Measurements from ENCODE around the gene MAP2K2.
"Not testable (repeated sequence)": the region's sequence is repeated elsewhere in the genome, so short reads cannot be mapped to it uniquely, and the experiment has no call there.

MAP2K2 gene

DNA sequence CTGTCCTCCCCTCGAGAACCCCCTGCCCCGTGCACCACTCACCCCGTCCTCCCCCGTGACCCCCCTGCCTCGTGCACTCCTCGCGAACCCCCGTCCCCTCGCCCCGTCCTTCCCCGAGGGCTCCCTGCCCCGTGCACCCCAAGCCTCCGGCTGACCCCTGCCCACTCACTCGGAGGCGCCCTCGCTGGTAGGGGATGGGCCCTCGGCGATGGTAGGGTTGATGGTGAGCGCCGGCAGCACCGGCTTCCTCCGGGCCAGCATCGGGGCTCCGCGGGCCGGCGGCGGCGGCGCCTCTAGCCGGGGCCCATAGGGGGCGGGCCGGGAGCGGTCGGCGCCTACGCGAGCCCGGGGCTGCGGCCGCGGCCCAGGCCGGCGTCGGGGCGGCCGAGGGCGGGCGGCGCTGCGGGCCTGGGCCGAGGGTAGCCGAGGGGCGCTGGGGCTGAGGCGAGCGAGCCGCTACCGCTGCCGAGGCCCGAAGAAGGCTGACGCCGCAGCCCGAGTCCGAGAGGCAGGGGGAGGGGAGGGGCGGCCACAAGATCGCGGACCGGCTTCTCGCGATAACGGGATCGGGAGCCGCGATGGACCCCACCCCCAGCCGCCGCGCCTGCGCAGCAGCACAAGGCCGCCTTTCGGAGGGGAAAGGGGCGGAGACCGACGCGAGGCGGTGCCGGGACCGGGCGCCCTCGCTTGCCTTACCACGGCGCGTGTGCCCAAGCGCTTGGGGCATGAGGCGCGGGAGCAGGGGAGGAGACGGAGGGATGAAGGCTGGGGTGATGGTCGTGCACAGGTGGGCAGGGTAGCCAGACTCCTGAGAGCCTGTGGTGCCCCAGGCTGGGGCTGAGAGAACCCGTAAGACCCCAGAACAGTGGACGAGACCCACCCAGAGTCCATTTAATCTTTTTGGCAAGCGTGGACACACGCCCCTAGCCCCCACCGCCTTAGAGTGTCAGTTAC lies at the start of gene MAP2K2:
Gene MAP2K2, minus strand, starts transcription at position 508 of the 954 bp plus-strand sequence. Its CDS starts 247 bp downstream, at position 261.
- DNase-seq (ENCODE audit: low spot score) = peak; percentile 97

DNA sequence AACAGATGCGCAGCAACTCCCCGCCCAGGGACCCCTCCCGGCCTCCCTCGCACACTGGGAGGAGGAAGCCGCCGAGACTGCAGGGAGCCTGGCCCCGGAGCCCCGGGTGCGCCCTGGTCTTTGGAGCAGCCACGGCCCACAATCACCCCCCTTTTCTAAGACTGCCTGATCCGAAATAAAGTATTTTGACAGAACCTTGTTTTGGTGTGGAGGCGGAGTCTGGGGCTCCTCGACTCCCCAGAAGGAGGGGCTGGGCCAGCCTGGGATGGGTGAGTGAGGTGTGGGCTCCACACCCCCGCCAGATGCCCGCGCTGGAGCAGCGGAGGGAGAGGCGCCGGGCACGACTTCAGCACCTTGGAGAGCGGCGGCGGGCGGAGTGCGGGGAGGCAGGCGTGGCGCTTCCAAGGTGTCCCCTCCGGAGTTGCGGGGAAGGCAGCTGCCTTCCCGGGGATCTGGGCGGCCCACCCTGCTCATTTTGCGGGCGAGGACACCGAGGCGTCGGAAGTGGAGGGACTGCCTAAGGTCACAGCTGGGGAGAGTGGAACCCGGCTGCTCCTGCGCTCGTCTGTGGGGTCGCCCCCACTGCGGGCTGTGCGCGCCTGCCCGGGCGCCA lies 49.0 kb upstream of the MAP2K2 start:
- DNase-seq (ENCODE audit: low spot score) = peak; percentile 14

DNA sequence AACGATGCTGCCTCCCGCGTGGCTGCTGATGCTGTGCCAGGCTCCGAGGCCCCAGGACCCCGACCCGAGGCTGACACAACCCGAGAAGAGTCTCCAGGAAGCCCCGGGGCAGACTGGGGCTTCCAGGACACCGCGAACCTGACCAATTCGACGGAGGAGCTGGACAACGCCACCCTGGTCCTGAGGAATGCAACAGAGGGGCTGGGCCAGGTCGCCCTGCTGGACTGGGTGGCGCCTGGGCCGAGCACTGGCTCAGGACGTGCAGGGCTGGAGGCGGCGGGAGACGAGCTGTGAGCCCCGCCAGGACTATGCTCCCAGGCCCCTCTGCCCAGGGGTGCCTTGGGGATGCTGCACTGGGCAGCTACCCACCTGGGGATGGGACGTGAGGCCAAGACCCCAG lies 47.8 kb upstream of the MAP2K2 start:
- DNase-seq (ENCODE audit: low spot score) = no peak

DNA sequence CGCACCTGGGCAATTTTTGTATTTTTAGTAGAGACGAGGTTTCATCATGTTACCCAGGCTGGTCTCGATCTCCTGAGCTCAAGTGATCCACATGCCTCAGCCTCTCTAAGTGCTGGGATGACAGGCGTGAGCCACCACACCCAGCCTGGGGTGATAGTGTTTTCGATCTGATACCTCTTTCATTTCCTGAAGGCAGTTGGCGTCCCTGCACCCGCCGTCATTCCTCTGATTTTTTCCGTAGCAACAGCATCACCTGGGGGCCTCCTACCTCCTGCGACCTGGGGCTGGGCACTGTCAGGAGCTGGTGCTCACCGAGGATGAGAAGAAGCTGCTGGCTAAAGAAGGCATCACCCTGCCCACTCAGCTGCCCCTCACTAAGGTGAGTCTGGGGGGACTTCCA lies 40.3 kb upstream of the MAP2K2 start:
- no peak for DNase-seq (ENCODE audit: low spot score)

DNA sequence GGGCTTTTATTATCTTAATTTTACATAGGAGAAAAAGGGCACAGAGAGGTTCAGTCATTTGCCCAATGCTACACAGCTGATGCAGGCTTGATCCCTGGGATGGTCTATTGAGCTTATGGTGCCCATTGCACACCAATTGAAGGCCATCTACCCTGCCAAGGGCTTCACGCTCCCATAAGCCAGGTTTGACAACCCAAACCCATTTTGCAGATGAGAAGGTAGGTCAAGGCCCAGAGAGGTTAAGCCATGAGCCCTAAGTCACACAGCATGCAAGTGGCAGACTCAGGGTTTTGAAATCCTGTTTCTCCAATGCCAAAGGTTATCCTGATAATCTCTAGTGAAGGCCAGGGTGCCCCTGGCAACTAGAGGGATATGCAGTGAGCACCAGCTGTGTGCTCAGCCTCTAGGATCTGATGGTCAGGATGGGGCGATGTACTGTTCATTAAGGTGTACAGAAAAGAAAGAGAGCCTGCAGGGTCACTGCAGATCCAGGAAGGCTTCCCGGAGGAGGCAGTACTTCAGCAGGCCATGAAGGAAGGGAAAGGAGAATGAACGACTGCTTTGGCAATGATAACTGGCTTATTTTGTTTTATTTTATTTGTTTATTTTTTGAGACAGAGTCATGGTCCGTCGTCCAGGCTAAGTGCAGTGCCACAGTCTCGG lies 37.6 kb upstream of the MAP2K2 start:
- no peak for DNase-seq (ENCODE audit: low spot score)

DNA sequence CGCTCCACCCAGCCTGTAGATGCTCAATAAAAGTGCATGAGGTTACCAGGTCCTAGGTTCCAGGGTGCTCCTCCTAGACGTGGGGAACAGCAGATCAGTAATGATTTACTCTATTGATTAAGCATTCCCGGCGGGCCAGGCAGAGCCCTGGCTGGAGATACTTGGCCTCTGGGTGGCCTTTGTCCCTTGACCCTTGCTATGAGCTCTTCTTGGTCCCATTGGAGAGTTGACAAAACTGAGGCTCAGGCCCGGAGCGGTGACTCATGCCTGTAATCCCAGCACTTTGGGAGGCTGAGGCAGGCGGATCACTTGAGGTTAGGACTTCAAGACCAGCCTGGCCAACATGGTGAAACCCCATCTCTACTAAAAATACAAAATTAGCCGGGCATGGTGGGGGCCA lies 34.0 kb upstream of the MAP2K2 start:
- DNase-seq (ENCODE audit: low spot score) = not testable (repeated sequence)

DNA sequence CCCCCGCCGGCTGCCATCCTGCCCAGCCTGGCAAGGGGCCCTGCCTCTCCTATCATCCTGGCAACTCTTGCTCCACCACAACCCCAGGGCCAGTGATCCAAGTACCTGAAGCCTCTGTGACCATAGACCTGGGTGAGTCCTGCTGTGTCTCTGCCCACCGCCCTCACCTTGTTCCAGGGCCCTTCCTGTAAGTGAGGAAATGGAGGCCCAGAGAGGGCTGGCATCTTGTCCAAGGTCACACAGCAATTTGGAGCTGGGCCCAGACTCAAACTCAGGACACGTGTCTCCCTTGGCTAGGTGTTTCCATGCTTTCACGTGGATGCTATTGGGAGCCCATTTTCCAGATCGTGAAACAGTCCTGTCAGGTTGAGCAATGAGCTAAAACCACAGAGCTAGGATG lies 33.2 kb upstream of the MAP2K2 start:
- no peak for DNase-seq (ENCODE audit: low spot score)

DNA sequence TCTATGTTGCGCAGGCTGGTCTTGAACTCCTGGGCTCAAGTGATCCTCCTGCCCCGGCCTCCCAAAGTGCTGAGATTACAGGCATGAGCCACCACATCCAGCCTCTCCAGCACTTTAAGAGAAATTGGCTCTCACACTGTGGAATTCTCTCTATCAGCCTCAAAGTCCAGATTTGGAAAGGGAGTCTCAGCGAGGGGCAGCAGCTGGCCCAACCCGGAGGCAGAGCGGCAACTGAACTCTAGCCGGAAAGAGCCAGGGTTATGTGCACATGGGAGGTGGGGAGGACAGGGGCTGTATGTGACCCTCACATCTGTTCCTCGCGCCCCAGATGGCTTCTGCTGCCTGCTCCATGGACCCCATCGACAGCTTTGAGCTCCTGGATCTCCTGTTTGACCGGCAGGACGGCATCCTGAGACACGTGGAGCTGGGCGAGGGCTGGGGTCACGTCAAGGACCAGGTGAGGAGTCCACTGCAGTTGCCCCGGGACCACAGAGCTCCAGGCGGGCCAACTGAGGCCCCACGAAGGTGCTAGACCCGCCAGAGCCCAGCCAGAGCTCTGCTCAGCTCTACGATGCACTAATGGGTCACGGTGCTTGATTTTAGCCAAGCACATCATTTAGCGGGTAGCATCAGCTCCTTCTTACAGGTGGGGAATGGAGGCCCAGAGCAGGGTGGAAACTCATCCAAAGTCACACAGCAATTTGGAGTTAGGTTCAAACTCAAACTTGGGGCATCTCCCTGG lies 30.8 kb upstream of the MAP2K2 start:
- DNase-seq (ENCODE audit: low spot score) = no peak

DNA sequence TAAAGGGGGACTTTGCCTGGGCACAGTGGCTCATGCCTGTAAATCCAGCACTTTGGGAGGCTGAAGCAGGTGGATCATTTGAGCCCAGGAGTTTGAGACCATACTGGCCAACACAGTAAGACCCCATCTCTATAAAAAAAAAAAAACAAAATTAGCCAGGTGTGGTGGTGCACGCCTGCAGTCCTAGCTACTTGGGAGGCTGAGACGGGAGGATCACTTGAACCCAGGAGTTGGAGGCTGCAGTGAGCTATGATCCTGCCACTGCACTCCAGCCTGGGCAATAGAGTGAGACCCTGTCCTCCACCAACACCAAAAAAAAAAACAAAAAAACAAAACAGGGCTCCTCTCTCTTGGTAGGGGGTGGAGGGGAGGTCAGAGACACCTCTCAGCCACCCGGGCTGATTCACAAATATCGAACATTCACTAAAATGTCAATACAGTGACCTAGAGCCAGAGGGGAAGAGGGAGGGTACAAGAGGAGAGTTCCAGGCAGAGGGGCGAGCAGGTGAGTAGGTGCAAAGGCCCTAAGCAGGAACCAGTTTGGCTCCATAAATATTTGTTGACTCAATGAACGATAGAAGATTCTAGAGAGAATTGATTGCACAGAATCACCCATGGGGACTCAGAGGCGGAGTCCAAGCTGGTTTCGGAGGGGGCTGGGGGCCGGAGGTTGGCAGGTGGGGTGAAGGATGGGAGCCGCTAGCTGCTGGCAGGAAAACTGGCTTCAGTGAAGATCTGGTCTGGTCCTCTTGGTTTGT lies 28.5 kb upstream of the MAP2K2 start:
- no peak for DNase-seq (ENCODE audit: low spot score)

DNA sequence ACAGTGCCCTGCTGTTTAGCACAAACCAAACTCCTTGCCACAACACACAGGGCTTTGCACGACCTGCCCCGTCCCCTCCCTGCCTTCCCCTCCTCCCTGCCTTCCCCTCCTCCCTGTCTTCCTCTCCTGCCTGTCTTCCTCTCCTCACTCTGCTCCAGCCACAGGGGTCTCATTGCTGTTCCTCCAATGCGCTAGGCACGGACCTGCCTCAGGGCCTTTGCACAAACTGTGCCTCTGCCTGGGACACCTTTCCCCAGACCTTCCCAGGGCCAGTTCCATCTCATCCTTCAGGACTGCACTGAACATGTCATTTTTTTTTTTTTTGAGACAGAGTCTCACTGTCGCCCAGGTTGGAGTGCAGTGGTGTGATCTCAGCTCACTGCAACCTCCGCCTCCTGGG lies 27.7 kb upstream of the MAP2K2 start:
- DNase-seq (ENCODE audit: low spot score) = no peak

DNA sequence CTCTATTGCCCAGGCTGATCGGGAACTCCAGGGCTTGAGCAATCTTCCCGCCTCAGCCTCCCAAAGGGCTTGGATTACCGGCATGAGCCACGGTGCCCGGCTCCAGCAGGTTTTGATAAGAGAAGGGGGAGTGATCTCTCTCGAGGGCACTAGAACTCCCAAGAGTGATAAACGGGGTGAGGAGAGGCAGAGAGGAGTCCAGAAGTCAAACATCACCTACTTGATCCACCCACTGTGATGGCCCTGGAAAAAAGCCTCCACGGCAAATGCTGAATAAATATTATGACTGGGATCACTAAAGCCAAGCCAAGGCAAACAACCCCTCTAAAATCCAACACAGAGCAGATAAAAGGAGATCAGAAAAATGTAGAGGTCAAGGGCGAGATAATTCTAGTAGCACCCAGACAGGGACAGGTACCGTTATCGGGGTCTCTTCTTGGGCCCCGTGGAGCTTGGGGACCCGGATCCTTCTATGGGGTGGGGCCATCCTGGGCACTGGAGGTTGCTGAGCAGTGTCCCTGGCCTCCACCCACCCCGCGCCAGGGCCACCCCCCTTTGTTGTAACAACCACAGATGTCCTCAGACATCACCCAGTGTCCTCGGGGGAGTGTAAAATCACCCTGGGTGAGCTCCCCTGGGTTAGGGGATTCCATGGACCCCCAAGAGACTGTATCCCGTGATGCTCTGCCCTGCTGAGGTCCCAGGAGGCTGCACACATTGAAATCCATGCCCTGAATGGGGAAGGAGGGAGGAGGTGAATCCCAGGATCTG lies 25.8 kb upstream of the MAP2K2 start:
- DNase-seq (ENCODE audit: low spot score) = no peak

DNA sequence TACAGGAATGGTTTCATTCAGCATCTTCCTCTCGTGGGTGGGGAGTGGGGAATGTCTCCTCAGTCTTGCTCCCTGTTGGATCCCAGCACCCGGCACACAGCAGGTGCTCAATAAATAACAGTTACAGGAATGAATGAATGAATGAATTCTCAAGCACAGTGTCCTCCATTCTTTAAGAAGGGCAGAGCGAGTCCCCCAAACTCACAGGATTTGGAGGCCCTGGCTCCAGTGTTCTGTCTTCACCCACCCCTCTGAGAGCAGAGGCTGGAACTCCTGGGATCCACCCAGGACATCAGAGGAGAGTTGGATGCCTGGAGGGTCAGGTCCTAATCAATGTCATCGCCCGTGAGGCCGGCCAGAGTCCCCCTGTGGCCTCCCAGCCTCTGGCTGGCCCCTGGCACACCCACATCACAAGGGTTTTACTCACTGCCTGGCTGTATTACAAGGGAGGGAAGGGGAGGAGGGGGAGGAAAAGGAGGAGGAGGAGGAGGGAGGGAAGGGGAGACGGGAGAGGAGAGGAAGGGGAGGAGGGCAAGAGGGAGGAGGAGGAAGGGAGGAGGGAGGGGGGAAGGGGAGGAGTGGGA lies 20.8 kb upstream of the MAP2K2 start:
- DNase-seq (ENCODE audit: low spot score) = no peak

DNA sequence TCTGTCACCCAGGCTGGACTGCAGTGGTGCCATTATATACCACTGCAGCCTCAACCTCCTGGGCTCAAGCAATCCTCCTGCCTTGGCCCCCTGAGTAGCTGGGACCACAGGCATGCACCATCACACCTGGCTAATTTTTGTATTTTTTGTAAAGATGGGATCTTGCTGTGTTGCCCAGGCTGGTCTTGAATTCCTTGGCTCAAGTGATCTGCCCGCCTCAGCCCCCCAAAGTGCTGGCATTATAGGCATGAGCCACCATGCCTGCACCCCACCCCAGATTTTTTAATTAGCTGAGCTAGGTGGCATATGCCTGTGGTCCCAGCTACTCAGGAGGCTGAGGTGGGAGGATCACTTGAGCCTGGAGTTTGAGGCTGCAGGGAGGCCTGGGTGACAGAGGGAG lies 19.0 kb upstream of the MAP2K2 start:
- DNase-seq (ENCODE audit: low spot score) = not testable (repeated sequence)

DNA sequence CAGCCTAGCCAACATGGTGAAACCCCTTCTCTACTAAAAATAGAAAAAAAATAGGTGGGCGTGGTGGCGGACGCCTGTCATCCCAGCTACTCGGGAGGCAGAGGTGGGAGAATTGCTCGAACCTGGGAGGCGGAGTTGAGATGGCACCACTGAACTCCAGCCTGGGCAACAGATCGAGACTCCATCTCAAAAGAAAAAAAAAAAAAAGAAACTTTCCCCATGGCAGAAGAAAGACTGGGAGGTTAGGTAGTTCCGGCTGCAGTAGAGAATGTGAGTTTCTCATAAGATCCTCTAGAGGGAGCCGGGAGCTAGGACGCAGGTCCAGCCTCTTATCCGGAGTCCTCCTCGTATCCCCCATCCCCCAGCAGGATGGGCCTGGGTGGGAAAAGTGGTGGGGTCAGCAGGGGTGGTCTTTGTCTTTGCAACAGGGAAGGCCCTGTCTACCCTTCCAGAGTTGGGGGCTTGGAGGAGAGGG lies 16.4 kb upstream of the MAP2K2 start:
- peak; percentile 66 for DNase-seq (ENCODE audit: low spot score)

DNA sequence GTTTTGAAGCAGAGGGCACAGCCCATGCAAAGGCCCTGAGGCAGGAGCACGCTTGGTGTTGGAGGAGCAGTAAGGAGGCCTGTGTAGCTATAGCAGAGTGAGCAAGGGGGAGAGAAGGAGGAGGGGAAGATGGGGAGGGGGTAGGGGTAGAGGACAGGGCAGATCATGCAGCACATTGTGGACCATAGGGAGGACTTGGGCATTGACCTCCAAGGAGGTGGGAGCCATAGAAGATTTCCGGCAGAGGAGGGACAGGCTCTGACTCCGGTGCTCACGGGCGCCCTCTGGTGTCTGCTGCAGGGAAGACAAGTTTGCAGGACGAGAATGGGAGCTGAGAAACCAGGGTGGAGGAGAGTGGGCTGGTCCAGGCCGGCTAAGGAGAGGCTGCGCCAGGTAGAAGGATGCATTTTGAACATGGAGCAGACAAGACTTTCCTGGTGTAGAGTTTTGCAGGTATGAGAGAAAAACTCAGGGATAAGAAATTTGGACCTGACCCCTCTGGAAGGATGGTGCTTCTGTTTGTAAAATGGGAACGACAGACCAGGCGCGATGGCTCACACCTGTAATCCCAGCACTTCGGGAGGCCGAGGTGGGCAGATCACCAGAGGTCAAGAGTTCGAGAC lies 15.8 kb upstream of the MAP2K2 start:
- DNase-seq (ENCODE audit: low spot score) = peak; percentile 90

DNA sequence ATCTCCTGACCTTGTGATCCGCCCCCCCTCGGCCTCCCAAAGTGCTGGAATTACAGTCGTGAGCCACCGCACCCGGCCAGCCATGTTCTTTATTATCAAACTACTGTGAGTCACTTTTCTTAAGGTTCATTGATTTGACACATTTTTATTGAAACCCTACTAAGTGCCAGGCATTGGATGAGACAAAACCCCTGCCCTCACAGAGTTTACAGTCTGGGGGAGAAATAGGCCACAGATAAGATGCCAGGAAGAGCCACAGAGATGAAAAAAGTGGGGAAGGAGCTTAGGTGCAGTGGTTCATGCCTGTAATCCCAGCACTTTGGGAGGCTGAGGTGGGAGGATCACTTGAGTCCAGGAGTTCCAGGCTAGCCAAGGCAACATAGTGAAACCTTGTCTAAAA lies 14.5 kb upstream of the MAP2K2 start:
- DNase-seq (ENCODE audit: low spot score) = no peak

DNA sequence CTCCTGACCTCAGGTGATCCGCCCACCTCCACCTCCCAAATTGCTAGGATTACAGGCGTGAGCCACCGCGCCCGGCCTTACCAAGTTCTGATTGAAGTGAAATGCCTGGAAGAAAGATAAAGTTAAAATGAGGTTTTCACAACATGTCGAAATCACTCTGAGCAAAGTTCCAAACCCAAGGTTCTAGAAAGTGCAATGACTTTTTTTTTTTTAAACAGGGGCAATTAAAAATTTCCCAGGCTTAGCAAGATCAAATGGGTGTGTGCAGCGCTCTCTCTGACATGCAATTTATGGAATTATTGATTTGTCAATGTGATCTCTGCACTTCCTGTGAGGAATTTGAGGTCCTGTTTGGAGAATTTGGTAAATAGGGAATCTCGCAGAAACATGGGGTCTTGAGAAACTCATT lies 12.8 kb upstream of the MAP2K2 start:
- DNase-seq (ENCODE audit: low spot score) = no peak

DNA sequence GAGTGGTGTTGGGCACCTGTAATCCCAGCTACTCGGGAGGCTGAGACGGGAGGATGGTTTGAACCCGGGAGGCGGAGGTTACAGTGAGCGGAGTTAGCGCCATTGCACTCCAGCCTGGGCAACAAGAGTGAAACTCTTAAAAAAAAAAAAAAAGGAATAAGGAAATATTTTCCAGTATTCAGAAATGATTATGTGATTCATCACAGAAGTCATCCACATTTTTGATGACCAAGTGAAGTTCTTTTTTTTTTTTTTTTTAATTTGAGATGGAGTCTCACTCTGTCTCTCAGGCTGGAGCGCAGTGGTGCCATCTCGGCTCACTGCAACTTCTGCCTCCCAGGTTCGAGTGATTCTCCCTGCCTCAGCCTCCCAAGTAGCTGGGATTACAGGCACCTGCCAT lies 11.5 kb upstream of the MAP2K2 start:
- not testable (repeated sequence) for DNase-seq (ENCODE audit: low spot score)

DNA sequence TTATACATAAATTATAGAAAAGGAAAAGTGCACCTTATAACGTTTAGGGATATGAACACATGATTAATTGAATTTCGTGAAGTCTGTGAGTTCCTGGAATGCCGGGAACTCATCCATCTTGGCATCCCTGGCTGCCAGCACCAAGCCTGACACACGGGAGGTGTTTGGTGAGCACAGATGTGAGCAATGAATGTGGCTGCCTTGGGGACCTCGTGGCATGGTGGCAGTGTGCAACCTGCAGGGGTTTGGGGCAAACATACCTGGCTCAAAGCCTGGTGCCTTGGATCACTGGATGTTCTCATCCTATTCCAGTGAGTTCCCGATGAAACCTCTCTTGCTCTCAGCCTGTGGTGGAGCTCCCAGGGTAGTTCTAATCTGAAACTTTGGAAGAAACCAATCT lies 10.4 kb upstream of the MAP2K2 start:
- no peak for DNase-seq (ENCODE audit: low spot score)

All from hematopoietic multipotent progenitor cell treated with erythropoietin and hydrocortisone succinate and interleukin-3 and kit ligand, for 17 days (in vitro differentiated cells).